GM19452 (cell line): ENCODE measurements around the gene OIT3.

ENCODE experiments used
- ATAC-seq: cut with Tn5 transposase; IDR thresholded peaks from one replicate; pipeline ENCODE4 v1.9.1; 2021; ENCODE audit not compliant: unreplicated experiment

Gene OIT3

GRCh38 chr10:72951760-72952159 lies 58.2 kb downstream of the OIT3 start:
- ATAC-seq: no peak

- no peak for ATAC-seq
Measured at GRCh38 chr10:72952189-72952588, 58.6 kb downstream of the OIT3 start.

GRCh38 chr10:72952642-72953158 lies 59.2 kb downstream of the OIT3 start:
- no peak for ATAC-seq

GRCh38 chr10:72953687-72954086 lies 60.1 kb downstream of the OIT3 start:
- ATAC-seq: no peak

- ATAC-seq: no peak
Measured at GRCh38 chr10:72954230-72954595, 60.7 kb downstream of the OIT3 start.

GRCh38 chr10:72954596-72955554 lies 61.3 kb downstream of the OIT3 start, which contains the start of gene PLA2G12B:
TSS of gene PLA2G12B (minus strand) at chr10:72954806. CDS start at chr10:72954685, 121 bp downstream.
- ATAC-seq: no peak

GRCh38 chr10:72956001-72956400 lies 62.5 kb downstream of the OIT3 start:
- no peak for ATAC-seq

GRCh38 chr10:72976886-72977285 lies 83.3 kb downstream of the OIT3 start:
- no peak for ATAC-seq

- no peak for ATAC-seq
Measured at GRCh38 chr10:72979709-72980108, 86.2 kb downstream of the OIT3 start.

GRCh38 chr10:72980348-72980747 lies 86.8 kb downstream of the OIT3 start:
- no peak for ATAC-seq

- no peak for ATAC-seq
Measured at GRCh38 chr10:72981028-72981881, 87.7 kb downstream of the OIT3 start.

- ATAC-seq: no peak
Measured at GRCh38 chr10:72981882-72982529, 88.5 kb downstream of the OIT3 start.
